ENCODE data around the gene DERA. TPM values are rescaled to one million over a fixed set of nuclear protein-coding genes. Genes with fewer than 3 reads are reported as not detected.

DERA gene
- total and polyA plus RNA-seq, 2 of the 13 experiments (the other 11 are each of a cell fraction or from before 2014, with no cell fraction given): 24.0 to 51.3 TPM

- no peak for TF ChIP-seq LCORL (IDR thresholded peaks at IDR 0.05)
- no peak for TF ChIP-seq LCORL (CRISPR knock-in tag; IDR thresholded peaks at IDR 0.05)
- no peak for TF ChIP-seq ZMYM2 (CRISPR knock-in tag; IDR thresholded peaks at IDR 0.05)
Measured at GRCh38 chr12:16076970-16077522, 165.9 kb downstream of the DERA start (continued).

- peak; percentile 83 for ATAC-seq
Measured at GRCh38 chr12:16086462-16086861, 175.3 kb downstream of the DERA start.

More at GRCh38 chr12:16086462-16086861, 175.3 kb downstream of the DERA start:
- 26% methylated on average over 7 of the region's 8 CpGs for WGBS (ENCODE audit: low lambda C conversion rate)
- H3K27me3 ChIP-seq (ENCODE audit: control insufficient read depth in 1 of 2, insufficient read depth in 2 of 2, low read length in 2 of 2): no peaks in the 10 kb centered on the region
- ChIA-PET CTCF (ENCODE audit: low intra/inter-chr PET ratio, low total read pairs) (no interaction called here), POLR2A (no interaction called here)
- no peaks in the 10 kb centered on the region for H4K20me1 ChIP-seq (ENCODE audit: insufficient read depth, low read length)
- H3K9me3 ChIP-seq (ENCODE audit: low read length): no peaks in the 10 kb centered on the region
- TF ChIP-seq CEBPB (IDR thresholded peaks at IDR 0.05; ENCODE audit: borderline replicate concordance, low read depth, low read length) (peak; percentile 41; the same call in 1 of the 2 replicates), FOXK2 (IDR thresholded peaks at IDR 0.05) (no peak), ZNF850 (CRISPR knock-in tag; conservative IDR thresholded peaks at IDR 0.05) (no peak), ZNF274 (CRISPR knock-in tag; IDR thresholded peaks at IDR 0.05) (no peak), CEBPG (CRISPR knock-in tag; IDR thresholded peaks at IDR 0.05) (peak; percentile 28)
- TF ChIP-seq, protein P1, sequence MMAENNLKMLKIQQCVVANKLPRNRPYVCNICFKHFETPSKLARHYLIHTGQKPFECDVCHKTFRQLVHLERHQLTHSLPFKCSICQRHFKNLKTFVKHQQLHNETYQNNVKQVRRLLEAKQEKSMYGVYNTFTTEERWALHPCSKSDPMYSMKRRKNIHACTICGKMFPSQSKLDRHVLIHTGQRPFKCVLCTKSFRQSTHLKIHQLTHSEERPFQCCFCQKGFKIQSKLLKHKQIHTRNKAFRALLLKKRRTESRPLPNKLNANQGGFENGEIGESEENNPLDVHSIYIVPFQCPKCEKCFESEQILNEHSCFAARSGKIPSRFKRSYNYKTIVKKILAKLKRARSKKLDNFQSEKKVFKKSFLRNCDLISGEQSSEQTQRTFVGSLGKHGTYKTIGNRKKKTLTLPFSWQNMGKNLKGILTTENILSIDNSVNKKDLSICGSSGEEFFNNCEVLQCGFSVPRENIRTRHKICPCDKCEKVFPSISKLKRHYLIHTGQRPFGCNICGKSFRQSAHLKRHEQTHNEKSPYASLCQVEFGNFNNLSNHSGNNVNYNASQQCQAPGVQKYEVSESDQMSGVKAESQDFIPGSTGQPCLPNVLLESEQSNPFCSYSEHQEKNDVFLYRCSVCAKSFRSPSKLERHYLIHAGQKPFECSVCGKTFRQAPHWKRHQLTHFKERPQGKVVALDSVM (CRISPR knock-in tag; IDR thresholded peaks at IDR 0.05): peak; percentile 73
- FAIRE-seq (peak; percentile 15), DNase-seq (ENCODE audit: low spot score) (peak; percentile 16)
- H3K4me3 ChIP-seq (replicated peaks in 1 of 3; ENCODE audit: insufficient read depth in 1 of 3, low read depth in 2 of 3, low read length in 3 of 3): no peak overlapping the region
- intact Hi-C loops (cut with micrococcal nuclease; ENCODE audit: unreplicated experiment) (no loop called here), in situ Hi-C loops (cut with HindIII; ENCODE audit: extremely low pct_ligation_motif_present, low pct_unique_long_range_greater_than_20kb) (no loop called here)
- no peaks in the 10 kb centered on the region for H3K36me3 ChIP-seq (replicated peaks in 1 of 2; ENCODE audit: control insufficient read depth in 1 of 2, insufficient read depth in 2 of 2, low read length in 2 of 2)
- H3K4me1 ChIP-seq (ENCODE audit: insufficient read depth, low read length): peaks cover 15% of the 10 kb centered on the region
- H2AFZ ChIP-seq (ENCODE audit: low read length): no peak overlapping the region
- BruUV-seq (replicated peaks): no TSS peak
- H3K9ac ChIP-seq (ENCODE audit: insufficient read depth, low read depth, low read length): no peak overlapping the region
- no peaks in the 10 kb centered on the region for H3K79me2 ChIP-seq (ENCODE audit: insufficient read depth, low read length)
- no peak overlapping the region for H3K27ac ChIP-seq (ENCODE audit: extremely low read length, insufficient read depth, low read length)
- H3K4me2 ChIP-seq (ENCODE audit: low read depth, low read length): peak overlapping the region; percentile 36; the same call in 1 of the 2 replicates

Measured in HepG2 (cell line).